Fibroblast of villous mesenchyme (primary cell): ENCODE data around the gene SLC8A1. TPM values are rescaled to one million over a fixed set of nuclear protein-coding genes. Genes with fewer than 3 reads are reported as not detected.

Experiments
- DNase-seq: peaks from one replicate; pipeline ENCODE4 v3.0.0-alpha.2; 2010; ENCODE audit warnings: low read depth
- H3K4me3 ChIP-seq: 2 replicates; pipeline ENCODE4 v1.5.1; 2011; ENCODE audit warnings: low read depth, mild to moderate bottlenecking, low read length
- total RNA-seq: library from RNA; depleted of rRNA; stranded (reverse); fragments of >200 nt; gene quantifications from 2 replicates; pipeline ENCODE4 v1.2.3, GENCODE V29; 2012
- TF ChIP-seq, protein P1 (sequence below): IDR thresholded peaks from 2 replicates; pipeline ENCODE4 v1.5.1; 2012; ENCODE audit warnings: low read depth, mild to moderate bottlenecking, low read length; ENCODE audit not compliant: insufficient read depth

SLC8A1 gene
- total RNA-seq, 1 donor, result 98.9 TPM

DNA sequence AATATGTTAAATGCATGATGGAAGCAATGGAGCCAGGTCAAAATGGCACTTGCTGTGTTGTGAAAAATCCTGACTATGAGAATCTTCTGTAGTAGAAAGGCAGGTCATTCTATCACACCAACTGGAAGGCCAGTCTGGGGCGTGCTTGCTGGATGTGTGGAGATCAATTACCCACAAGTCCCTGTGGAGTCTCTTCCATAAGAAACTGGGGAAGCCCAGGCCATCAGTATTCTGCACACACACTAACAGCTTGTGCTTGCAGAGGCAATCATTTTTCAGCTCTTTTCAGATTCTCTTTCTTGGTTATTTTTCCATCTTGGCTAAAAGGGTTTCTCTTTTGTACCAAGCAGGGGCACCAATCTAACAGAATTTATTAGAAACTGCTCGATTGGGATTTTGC, 190.8 kb downstream of the SLC8A1 start:
- DNase-seq, result no peak
- TF ChIP-seq, protein P1, sequence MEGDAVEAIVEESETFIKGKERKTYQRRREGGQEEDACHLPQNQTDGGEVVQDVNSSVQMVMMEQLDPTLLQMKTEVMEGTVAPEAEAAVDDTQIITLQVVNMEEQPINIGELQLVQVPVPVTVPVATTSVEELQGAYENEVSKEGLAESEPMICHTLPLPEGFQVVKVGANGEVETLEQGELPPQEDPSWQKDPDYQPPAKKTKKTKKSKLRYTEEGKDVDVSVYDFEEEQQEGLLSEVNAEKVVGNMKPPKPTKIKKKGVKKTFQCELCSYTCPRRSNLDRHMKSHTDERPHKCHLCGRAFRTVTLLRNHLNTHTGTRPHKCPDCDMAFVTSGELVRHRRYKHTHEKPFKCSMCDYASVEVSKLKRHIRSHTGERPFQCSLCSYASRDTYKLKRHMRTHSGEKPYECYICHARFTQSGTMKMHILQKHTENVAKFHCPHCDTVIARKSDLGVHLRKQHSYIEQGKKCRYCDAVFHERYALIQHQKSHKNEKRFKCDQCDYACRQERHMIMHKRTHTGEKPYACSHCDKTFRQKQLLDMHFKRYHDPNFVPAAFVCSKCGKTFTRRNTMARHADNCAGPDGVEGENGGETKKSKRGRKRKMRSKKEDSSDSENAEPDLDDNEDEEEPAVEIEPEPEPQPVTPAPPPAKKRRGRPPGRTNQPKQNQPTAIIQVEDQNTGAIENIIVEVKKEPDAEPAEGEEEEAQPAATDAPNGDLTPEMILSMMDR, result no peak
- no peak overlapping the region for H3K4me3 ChIP-seq

DNA sequence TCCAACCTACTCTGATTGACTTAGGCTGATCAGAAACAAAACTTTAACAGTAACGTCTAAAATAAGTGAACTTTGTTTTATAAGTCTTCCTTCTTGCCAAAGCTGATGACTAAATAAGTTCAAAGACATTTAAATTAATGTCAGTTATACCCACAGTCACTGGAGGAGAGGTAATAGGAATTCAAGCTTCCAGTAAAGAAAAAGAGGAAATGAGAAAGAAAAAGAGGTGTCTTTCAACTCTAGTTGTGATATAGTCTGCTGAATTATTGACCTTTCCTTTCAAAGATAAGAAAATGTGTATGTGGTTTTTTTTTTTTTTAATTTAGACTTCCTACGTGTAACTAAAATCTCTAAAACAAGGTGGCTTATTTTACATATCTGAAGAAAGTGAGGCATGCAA, 191.5 kb downstream of the SLC8A1 start:
- H3K4me3 ChIP-seq, result no peak overlapping the region
- no peak for DNase-seq
- TF ChIP-seq, protein P1, result no peak

DNA sequence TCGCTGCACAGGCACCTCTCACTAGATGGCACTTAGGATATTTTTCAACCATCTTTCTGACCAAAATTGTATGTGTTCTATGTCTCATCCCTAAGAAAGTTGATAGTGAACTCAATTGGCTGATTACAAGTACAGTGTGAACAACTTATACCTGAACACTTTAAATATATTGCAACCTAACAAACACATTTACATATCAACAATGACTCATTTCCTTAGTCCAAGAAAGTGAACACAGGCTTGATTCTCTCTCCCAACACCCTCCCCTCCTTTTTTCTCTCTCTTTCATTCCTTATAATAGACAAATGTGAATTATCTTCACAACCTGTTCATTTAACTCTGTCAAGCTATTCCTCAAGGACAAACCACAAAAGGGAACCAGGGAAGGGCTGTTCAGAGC, 192.0 kb downstream of the SLC8A1 start:
- H3K4me3 ChIP-seq, result no peak overlapping the region
- DNase-seq, result no peak
- TF ChIP-seq, protein P1, result no peak

DNA sequence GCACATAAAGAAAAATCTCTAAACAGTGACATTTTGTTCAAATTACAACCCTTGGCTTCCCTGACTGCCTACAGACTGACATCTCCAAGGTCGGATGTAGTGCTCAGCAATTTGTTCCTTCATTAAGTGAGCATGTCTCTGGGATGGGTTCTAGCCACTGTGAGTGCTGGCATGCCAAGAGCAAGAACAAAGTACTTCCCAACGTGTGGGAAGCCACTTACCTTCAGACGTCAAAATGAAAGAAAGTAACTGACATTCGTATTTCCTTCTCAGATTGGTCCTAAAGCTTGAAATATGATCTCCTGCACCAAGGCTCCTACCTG, 193.8 kb downstream of the SLC8A1 start:
- no peak overlapping the region for H3K4me3 ChIP-seq
- TF ChIP-seq, protein P1, result no peak
- DNase-seq, result no peak

DNA sequence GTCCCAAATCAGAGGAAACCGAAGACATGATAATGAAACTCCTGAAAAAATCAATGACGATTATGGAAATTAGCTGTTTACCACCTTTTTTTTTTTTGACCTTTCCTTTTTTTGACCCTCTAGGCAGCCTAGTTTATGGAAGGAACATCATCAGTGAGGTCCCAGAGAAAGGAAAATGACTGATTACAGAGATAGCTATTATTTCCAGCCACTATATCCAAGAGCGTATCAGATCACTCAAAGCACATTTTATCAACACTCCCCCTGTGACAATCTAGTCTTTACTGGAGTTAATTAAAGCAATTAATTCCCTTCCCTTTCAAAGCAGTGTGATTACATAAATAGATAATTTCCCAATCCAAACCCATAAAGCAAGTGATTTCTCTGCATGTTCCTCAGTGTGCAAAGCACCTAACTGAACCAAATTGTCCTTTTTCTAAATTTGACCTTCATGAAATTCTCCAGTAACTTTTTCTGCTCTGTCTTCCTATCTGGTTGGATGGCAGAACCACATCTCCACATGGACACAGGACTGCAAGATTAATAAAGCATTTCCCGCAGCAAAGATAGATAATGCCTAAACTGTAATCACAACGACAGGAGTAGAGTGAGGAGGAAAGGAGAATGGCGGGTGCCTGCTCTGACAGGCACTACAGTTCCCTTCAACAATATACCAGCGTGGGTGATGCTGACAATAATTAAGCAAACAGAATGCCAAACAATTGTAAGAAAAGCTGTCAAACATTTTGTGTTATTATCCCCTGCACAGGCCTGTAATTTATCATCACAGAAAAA, 194.4 kb downstream of the SLC8A1 start:
- TF ChIP-seq, protein P1, result no peak
- H3K4me3 ChIP-seq, result no peak overlapping the region
- DNase-seq, result no peak

DNA sequence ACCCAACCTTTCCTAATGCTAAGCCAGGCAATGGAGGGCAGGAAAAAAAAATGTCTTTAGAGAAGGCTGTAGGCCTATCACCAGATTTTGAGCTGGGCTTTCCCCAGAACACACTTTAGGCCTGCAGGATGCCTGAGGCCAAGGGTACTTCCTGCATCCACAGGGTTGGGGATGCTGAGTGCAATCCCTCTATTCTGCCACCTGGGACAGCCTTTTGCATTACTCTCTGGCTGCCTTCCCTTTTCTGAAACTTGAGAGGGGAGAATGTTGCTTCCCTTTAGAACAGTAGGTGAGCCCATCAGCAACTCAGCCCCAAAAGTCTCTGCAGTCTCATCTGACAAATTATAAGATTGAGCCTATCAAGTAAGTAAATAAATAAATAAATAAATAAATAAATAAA, 195.2 kb downstream of the SLC8A1 start:
- H3K4me3 ChIP-seq, result no peak overlapping the region
- no peak for DNase-seq
- TF ChIP-seq, protein P1, result peak; percentile 28

DNA sequence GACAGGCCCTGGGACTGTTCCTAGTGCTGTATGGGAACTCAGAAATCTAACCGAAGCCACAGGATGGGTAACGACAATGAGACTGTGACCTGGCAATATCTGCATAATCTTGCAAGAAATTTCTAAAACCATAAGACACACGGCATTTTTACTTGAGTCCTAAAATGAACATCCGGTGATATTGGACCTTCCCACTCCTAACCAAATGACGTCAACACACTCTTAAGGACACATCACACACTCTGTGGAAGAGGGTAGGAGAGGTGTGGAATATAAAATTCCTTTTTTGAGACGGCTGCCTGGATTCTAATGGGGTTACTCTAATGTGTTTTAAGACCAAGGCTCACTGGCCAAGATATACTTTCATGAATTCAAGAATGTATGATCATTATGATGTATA, 195.9 kb downstream of the SLC8A1 start:
- TF ChIP-seq, protein P1, result no peak
- DNase-seq, result no peak
- no peak overlapping the region for H3K4me3 ChIP-seq
